Right cardiac atrium (tissue), 5 donors: Measurements from ENCODE around the gene CCNI. TPM values are rescaled to one million over a fixed set of nuclear protein-coding genes. Genes with fewer than 3 reads are reported as not detected.

ENCODE experiments used
- ATAC-seq, 2 donors: fragments of 200-7000 bp; cut with Tn5 transposase; one replicate each; pipeline versions ENCODE4 v1.8.0 to v1.9.1; 2020; ENCODE audit warnings: moderate library complexity in 2 of 2, mild to moderate bottlenecking in 1 of 2
- DNase-seq, 3 donors: peaks; one replicate each; pipeline ENCODE4 v3.0.0-alpha.2; 2020
- H3K27ac ChIP-seq: one replicate; pipeline ENCODE4 v1.5.1; 2013; ENCODE audit warnings: mild to moderate bottlenecking, low read length, control low read depth, moderate library complexity
- H3K27me3 ChIP-seq: one replicate; pipeline ENCODE4 v1.6.1; 2013; ENCODE audit not compliant: control insufficient read depth, insufficient read depth
- H3K4me1 ChIP-seq: one replicate; pipeline ENCODE4 v1.6.1; 2013; ENCODE audit warnings: low read length; ENCODE audit not compliant: control insufficient read depth, insufficient read depth
- H3K4me3 ChIP-seq: one replicate; pipeline ENCODE4 v1.5.1; 2013; ENCODE audit warnings: low read length, control low read depth
- H3K9me3 ChIP-seq: one replicate; pipeline ENCODE4 v1.6.1; 2013; ENCODE audit warnings: low read length; ENCODE audit not compliant: control insufficient read depth
- WGBS: extraction: QIAGEN DNeasy Blood & Tissue Kit; methylation state at CpG from one replicate; pipeline ENCODE4 v1.1.7; 2013; 5-methylcytosine and 5-hydroxymethylcytosine counted together
- intact Hi-C, 4 donors: fragments of 100-400 bp; cut with DNase I; formaldehyde crosslinking; loops; one replicate each; pipeline versions ENCODE4 v1.11.0 to v1.14.0; 2022 to 2023
- long read RNA-seq, 4 donors: library from polyadenylated mRNA; unstranded; transcript quantifications; one replicate each; pipeline ENCODE4 v2.0.0, GENCODE V29; 2020 to 2021
- polyA plus RNA-seq: library from polyadenylated mRNA; stranded (reverse); fragments of 200-250 nt; gene quantifications from one replicate; pipeline ENCODE4 v1.2.3, GENCODE V29; 2013
- total RNA-seq, 4 donors: library from RNA; stranded (reverse); fragmentation: NEBNext Ultra II Directional; extraction: Animal tissue kit (Norgen Biotek cat#: 25700); gene quantifications; one replicate each; pipeline ENCODE4 v1.2.1, GENCODE V29; 2021
- donor health status: healthy with polysubstance abuse.
- donor health status: DM: no; HTN: yes; CAD: no.
- donor health status: DM: no; HTN: no; CAD: no.
- donor health status: DM: no; HTN: yes; CAD: no; lungs with severe emphysema.
- donor health status: DM: yes; HTN: yes; CAD: no.

CCNI gene
- total RNA-seq: 100 to 1,000 TPM; 310 to 338 (median 324) TPM
- 146 TPM for polyA plus RNA-seq
- long read RNA-seq, donor 1, transcript CCNI-201 (7 exons, 2,772 nt): major isoform, 426 of 479 reads
- long read RNA-seq, donor 1, partial matches to known transcripts: 10 of 479 reads
- long read RNA-seq, donor 1, other reads (novel, unspliced or antisense): 42 of 479 reads
- long read RNA-seq, donor 2, transcript CCNI-201 (7 exons, 2,772 nt): major isoform, 294 of 309 reads
- long read RNA-seq, donor 2, partial matches to known transcripts: 4 of 309 reads
- long read RNA-seq, donor 2, other reads (novel, unspliced or antisense): 11 of 309 reads
- long read RNA-seq, donor 3, transcript CCNI-201 (7 exons, 2,772 nt): major isoform, 499 of 578 reads
- long read RNA-seq, donor 3, partial matches to known transcripts: 14 of 578 reads
- long read RNA-seq, donor 3, other reads (novel, unspliced or antisense): 65 of 578 reads
- long read RNA-seq, donor 4, transcript CCNI-201 (7 exons, 2,772 nt): major isoform, 350 of 377 reads
- long read RNA-seq, donor 4, partial matches to known transcripts: 4 of 377 reads
- long read RNA-seq, donor 4, other reads (novel, unspliced or antisense): 23 of 377 reads

GRCh38 chr4:77075869-77076799, at the start of gene CCNI:
CCNI (minus strand) TSS chr4:77075989; CDS start chr4:77066362, 9,627 bp downstream.
- WGBS: under 1% methylated on average over 54 of the region's 54 CpGs
- peak; percentile 97 to 99 (median 98) for DNase-seq
- intact Hi-C loops: loop anchor here in 2 of 4 donors (10.0 kb wide), 1 partner anchor 79 kb away; the partner anchor contains the start of gene CCNG2 (in 2 of the 2)

DNA sequence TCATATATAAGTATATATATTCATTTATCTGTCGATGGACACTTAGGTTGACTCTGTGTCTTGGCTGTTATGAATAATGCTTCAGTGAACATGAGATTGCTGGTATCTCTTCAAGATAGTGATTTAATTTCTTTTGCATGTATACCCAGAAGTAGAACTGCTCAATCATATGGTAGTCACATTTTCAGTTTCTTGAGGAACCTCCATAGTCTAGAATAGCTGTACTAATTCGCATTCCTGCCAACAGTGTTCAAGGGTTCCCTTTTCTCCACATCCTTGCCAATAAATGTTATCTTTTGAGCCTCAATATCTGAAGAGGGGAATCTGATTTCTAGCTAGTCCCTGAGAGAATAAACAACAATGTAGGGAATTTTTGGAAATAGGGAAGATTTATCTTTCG, 48.8 kb upstream of the CCNI start:
- Histone ChIP-seq H3K4me3 (no peak overlapping the region), H3K4me1 (peaks cover 2% of the 10 kb centered on the region), H3K9me3 (no peaks in the 10 kb centered on the region), H3K27me3 (no peaks in the 10 kb centered on the region), H3K27ac (no peak overlapping the region)
- intact Hi-C loops: no loop called here
- 60% methylated on average over 3 of the region's 3 CpGs for WGBS
- ATAC-seq: no peak
- no peak for DNase-seq

More at GRCh38 chr4:77075869-77076799, at the start of gene CCNI:
- Histone ChIP-seq H3K9me3 (no peaks in the 10 kb centered on the region), H3K4me3 (peak within 1 kb of the TSS; percentile 97), H3K4me1 (no peaks in the 10 kb centered on the region), H3K27me3 (no peaks in the 10 kb centered on the region), H3K27ac (peak within 1 kb of the TSS; percentile 91)
- peak; percentile 96 for ATAC-seq

- WGBS: 87% methylated on average over 1 of the region's 1 CpG
- Histone ChIP-seq H3K27me3 (no peaks in the 10 kb centered on the region), H3K9me3 (no peaks in the 10 kb centered on the region), H3K4me1 (peaks cover 2% of the 10 kb centered on the region), H3K27ac (no peak overlapping the region), H3K4me3 (no peak overlapping the region)
- ATAC-seq (no peak), DNase-seq (no peak)
- intact Hi-C loops: no loop called here
Measured at GRCh38 chr4:77123411-77123810, 47.6 kb upstream of the CCNI start.

DNA sequence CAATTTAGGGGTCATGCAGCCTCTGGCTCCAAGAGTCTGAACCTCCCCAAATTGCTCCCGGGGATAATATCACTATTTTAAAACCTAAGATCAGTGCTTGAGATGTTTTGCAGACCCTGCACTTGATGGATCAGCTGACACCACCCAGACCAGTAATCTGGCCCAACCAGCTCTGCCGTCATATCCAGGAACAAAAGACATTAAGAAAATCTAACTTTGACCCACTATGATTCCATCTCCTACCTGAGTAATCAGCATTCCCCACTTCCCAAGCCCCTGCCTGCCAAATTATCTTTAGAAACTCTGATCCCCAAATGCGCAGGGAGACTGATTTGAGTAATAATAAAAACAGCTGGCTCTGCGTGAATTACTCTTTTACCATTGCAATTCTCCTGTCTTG, 46.9 kb upstream of the CCNI start:
- peaks cover 2% of the 10 kb centered on the region for H3K4me1 ChIP-seq
- ATAC-seq: no peak
- H3K27ac ChIP-seq: no peak overlapping the region
- intact Hi-C loops: no loop called here
- DNase-seq: no peak
- H3K4me3 ChIP-seq: no peak overlapping the region
- WGBS: 80% methylated on average over 4 of the region's 4 CpGs
- H3K27me3 ChIP-seq: no peaks in the 10 kb centered on the region
- H3K9me3 ChIP-seq: no peaks in the 10 kb centered on the region

- H3K27me3 ChIP-seq: no peaks in the 10 kb centered on the region
- no peaks in the 10 kb centered on the region for H3K4me1 ChIP-seq
- H3K9me3 ChIP-seq: no peaks in the 10 kb centered on the region
- 87% methylated on average over 5 of the region's 5 CpGs for WGBS
- H3K27ac ChIP-seq: no peak overlapping the region
- DNase-seq (no peak), ATAC-seq (no peak)
- no peak overlapping the region for H3K4me3 ChIP-seq
- intact Hi-C loops: no loop called here
Measured at GRCh38 chr4:77121736-77122240, 46.0 kb upstream of the CCNI start.

- no peak overlapping the region for H3K4me3 ChIP-seq
- no peaks in the 10 kb centered on the region for H3K27me3 ChIP-seq
- H3K9me3 ChIP-seq: no peaks in the 10 kb centered on the region
- no peak for DNase-seq
- H3K4me1 ChIP-seq: no peaks in the 10 kb centered on the region
- 91% methylated on average over 8 of the region's 8 CpGs for WGBS
- no peak for ATAC-seq
- no peak overlapping the region for H3K27ac ChIP-seq
- intact Hi-C loops: no loop called here
Measured at GRCh38 chr4:77120886-77121508, 45.2 kb upstream of the CCNI start.

- Histone ChIP-seq H3K4me1 (no peaks in the 10 kb centered on the region), H3K27ac (no peak overlapping the region), H3K9me3 (no peaks in the 10 kb centered on the region), H3K4me3 (no peak overlapping the region), H3K27me3 (no peaks in the 10 kb centered on the region)
- no peak for DNase-seq
- no peak for ATAC-seq
- intact Hi-C loops: no loop called here
Measured at GRCh38 chr4:77117721-77118120, 41.9 kb upstream of the CCNI start.

- H3K4me1 ChIP-seq: no peaks in the 10 kb centered on the region
- no peaks in the 10 kb centered on the region for H3K27me3 ChIP-seq
- no peak overlapping the region for H3K27ac ChIP-seq
- WGBS: 94% methylated on average over 29 of the region's 29 CpGs
- intact Hi-C loops: no loop called here
- no peak for DNase-seq
- peak in 1 of 2 donors; percentile 36 for ATAC-seq
- no peak overlapping the region for H3K4me3 ChIP-seq
- no peaks in the 10 kb centered on the region for H3K9me3 ChIP-seq
Measured at GRCh38 chr4:77113069-77113468, 37.3 kb upstream of the CCNI start.

- Histone ChIP-seq H3K9me3 (no peaks in the 10 kb centered on the region), H3K27me3 (no peaks in the 10 kb centered on the region), H3K27ac (no peak overlapping the region), H3K4me1 (no peaks in the 10 kb centered on the region), H3K4me3 (no peak overlapping the region)
- intact Hi-C loops: no loop called here
- no peak for DNase-seq
- no peak for ATAC-seq
- 98% methylated on average over 1 of the region's 1 CpG for WGBS
Measured at GRCh38 chr4:77110730-77111129, 34.9 kb upstream of the CCNI start.

- DNase-seq (peak; percentile 65 to 85 (median 79)), ATAC-seq (peak; percentile 44 to 68)
- Histone ChIP-seq H3K9me3 (no peaks in the 10 kb centered on the region), H3K27me3 (no peaks in the 10 kb centered on the region), H3K27ac (peak overlapping the region; percentile 3), H3K4me3 (no peak overlapping the region), H3K4me1 (no peaks in the 10 kb centered on the region)
- intact Hi-C loops: loop anchor here in 1 of 4 donors (10.0 kb wide), 1 partner anchor 50 kb away; the partner anchor contains the start of gene CCNG2
- WGBS: 28% methylated on average over 8 of the region's 8 CpGs
Measured at GRCh38 chr4:77104791-77105540, 29.2 kb upstream of the CCNI start.
